Skeletal muscle cell (primary cell): ENCODE data around the gene FAM9B.

ENCODE experiments used
- DNase-seq: peaks from one replicate; pipeline ENCODE4 v3.0.0-alpha.2; 2010; ENCODE audit warnings: low read depth
- H3K4me3 ChIP-seq: 2 replicates; pipeline ENCODE4 v1.5.1; 2011; ENCODE audit warnings: low read depth, mild to moderate bottlenecking, control low read depth, low read length, moderate library complexity

The FAM9B gene

DNA sequence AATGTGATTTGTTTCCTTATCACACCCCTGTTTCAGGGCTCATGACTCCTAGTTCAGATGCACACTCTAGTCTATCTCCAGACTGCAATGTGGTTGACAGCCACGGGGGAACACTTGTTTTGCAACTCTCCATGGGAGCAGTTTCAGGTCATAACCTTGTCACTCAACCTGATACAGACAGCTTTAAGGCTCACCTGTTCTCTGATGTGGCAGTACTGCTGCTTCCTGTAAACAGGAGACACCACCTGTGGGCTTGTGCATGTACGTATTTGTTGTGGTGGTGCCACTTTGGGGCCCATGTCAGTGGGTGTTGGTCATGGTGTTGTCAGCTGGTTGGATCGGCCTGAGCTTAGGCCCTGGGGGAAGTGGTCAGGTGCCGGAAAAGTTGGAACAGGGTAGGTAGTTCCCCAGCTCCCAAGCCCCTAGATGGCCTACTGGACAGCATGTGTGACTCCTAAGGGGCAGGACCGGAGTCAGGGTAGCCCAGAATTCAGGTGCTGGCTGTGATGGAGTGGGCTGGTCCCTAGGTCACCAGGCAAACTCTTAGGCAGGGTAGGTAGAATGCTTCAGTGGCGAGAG lies 46.2 kb downstream of the FAM9B start:
- DNase-seq, result no peak
- H3K4me3 ChIP-seq, result no peak overlapping the region

DNA sequence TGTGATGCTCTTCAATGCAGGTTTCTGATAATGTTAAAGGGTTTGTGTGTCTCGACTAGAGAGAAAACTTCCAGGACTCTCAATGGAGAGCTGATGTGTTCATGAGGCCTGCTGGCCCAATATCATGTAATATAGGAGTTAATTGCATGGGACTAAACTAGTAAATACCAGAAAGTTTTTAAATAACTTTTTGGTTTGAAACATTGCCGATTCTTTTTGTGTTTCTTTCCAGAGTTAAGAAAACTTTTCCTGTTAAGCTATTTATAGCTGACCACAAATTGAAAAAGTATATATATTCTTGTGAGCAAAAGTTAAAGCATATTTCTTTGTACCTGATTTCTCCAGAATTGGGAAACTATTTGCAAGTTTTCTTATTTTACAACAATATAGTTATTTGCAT lies 49.7 kb downstream of the FAM9B start:
- DNase-seq, result no peak
- no peak overlapping the region for H3K4me3 ChIP-seq

DNA sequence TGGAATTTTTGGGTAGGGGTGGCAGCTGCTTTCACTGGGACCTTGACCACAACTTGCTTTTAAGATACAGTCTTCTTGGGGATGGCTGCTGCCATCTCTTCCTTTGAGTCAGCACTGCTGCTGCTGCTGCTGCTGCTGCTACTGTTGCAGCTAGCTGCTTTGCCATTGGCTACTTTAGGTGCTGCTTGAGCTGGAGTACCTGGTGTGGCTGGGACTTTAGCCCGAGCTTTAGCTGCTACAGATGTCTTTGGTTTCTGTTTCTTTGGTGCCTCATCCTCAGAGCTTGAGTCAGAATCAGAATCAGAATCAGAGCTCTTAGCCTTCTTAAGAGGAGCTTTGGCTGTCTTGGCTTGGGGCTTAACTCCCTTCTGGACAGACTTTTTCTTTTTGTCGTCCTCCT lies 52.2 kb downstream of the FAM9B start:
- DNase-seq, result no peak
- H3K4me3 ChIP-seq, result no peak overlapping the region

DNA sequence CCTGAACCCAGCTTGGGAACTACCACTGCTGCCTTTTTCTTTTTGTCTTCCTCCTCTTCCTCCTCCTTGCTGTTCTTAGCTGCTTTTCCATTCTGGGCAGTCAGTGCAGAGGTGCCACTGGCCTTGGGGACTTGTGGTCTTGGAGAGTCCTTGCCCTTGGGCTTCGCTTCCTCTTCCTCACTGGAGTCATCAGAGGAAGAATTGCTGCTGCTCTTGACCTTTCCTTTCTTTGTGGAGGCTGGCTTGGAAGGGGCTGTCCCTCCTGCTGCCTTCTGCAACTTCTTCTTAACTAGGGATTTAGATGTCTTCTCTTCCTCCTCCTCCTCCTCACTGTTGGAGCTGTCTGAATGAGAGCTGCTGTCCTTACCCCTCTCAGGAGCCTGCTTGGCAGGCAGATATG lies 53.2 kb downstream of the FAM9B start:
- DNase-seq, result no peak
- H3K4me3 ChIP-seq, result no peak overlapping the region
